A673 (cell line): ENCODE data around the gene HPCA.

Experiments used
- CTCF ChIP-seq: fragments of 300-800, 200-600 bp; sonication (generic); conservative IDR thresholded peaks from 2 replicates; pipeline ENCODE4 v1.5.1; 2017; ENCODE audit warnings: low read depth, mild to moderate bottlenecking, antibody characterized with exemption, low read length, moderate library complexity, mixed read lengths
- EZH2 ChIP-seq: fragments of 200-600 bp; sonication (generic); IDR thresholded peaks from 2 replicates; pipeline ENCODE4 v1.6.1; 2017; ENCODE audit warnings: borderline replicate concordance, low read depth, mild to moderate bottlenecking, mixed read lengths, antibody characterized with exemption, low read length; ENCODE audit not compliant: poor library complexity, severe bottlenecking

DNA sequence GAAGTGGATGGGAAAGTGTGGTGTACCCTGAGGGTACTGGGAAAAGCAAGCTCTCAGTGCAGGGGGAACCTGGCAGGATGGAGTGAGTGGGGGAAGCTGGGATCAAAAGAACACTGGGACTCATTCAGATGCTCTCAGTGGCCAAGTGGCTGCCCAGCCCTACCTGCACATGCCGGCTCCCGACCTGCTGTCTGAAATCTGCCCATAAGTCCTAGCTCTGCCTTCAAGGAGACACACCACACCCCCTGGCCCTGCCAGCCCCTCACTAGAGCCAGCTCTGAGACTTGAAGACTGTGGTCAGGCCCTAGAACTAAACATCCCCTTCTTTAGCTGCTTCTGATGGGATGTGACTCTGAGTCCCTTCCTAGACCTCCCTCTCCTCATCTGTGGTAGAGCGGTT is 12.7 kb downstream of the HPCA start:
- TF ChIP-seq CTCF (no peak), EZH2 (no peak)
